ENCODE measurements around the gene PAX7. TPM values are rescaled to one million over a fixed set of nuclear protein-coding genes. Genes with fewer than 3 reads are reported as not detected.

Gene PAX7
- total RNA-seq, 2 donors from 2014 or later, result 0.32 TPM; not detected in 1

DNA sequence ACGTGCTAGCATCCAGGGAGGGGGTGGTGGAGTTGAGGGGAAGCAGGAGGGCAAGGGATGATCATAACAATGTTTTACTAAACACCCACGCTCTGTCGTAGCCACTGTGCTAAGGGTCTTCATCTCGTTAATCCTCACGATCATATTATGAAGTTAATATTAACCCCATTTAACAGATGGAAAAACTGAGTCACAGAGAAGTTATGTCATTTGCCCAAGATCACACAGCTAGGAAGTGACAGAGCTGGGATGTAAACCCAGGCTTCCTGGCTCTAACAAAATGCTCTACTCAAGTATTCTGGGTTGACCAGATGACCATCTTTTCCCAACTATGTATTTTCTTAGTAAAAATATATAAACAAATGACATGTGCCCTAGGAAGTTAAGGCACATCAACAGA lies 140.2 kb downstream of the PAX7 start:
- peaks cover 2% of the 10 kb centered on the region for H3K27me3 ChIP-seq (replicated peaks; ENCODE audit: insufficient read depth)
- intact Hi-C loops (cut with DNase I), result no loop called here
- no peaks in the 10 kb centered on the region for H3K36me3 ChIP-seq
- TF ChIP-seq, protein P1, sequence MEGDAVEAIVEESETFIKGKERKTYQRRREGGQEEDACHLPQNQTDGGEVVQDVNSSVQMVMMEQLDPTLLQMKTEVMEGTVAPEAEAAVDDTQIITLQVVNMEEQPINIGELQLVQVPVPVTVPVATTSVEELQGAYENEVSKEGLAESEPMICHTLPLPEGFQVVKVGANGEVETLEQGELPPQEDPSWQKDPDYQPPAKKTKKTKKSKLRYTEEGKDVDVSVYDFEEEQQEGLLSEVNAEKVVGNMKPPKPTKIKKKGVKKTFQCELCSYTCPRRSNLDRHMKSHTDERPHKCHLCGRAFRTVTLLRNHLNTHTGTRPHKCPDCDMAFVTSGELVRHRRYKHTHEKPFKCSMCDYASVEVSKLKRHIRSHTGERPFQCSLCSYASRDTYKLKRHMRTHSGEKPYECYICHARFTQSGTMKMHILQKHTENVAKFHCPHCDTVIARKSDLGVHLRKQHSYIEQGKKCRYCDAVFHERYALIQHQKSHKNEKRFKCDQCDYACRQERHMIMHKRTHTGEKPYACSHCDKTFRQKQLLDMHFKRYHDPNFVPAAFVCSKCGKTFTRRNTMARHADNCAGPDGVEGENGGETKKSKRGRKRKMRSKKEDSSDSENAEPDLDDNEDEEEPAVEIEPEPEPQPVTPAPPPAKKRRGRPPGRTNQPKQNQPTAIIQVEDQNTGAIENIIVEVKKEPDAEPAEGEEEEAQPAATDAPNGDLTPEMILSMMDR (IDR thresholded peaks at IDR 0.05), result no peak
- TF ChIP-seq POLR2AphosphoS5 (IDR thresholded peaks at IDR 0.05) (no peak), POLR2A (IDR thresholded peaks at IDR 0.05) (no peak)
- WGBS, result 73% methylated on average over 5 of the region's 5 CpGs
- DNase-seq (ENCODE audit: low spot score), result no peak
- no peaks in the 10 kb centered on the region for H3K4me1 ChIP-seq (replicated peaks)
- no peaks in the 10 kb centered on the region for H3K9me3 ChIP-seq
- H3K4me3 ChIP-seq, result no peak overlapping the region
- H3K27ac ChIP-seq, result no peak overlapping the region

DNA sequence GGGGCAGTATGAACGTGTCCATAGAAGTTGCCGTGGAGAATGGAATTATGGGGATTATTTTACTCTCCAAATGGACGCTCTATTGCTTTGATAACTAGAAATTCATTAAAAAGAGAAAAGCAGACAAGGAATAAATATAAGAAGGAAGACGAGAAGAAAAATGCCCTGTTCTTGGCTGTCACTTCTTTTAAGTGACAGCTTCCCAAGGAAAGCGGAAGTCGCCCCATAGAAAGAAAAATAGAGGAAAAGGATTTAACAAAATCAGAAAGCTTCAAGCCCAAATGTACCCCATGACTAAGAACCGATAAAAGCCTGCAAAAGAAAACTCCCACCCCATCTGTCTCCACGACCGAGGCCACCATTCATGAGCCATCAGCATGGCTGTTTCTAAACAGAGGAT lies 143.1 kb downstream of the PAX7 start:
- peaks cover 2% of the 10 kb centered on the region for H3K27me3 ChIP-seq (replicated peaks; ENCODE audit: insufficient read depth)
- intact Hi-C loops (cut with DNase I), result no loop called here

DNA sequence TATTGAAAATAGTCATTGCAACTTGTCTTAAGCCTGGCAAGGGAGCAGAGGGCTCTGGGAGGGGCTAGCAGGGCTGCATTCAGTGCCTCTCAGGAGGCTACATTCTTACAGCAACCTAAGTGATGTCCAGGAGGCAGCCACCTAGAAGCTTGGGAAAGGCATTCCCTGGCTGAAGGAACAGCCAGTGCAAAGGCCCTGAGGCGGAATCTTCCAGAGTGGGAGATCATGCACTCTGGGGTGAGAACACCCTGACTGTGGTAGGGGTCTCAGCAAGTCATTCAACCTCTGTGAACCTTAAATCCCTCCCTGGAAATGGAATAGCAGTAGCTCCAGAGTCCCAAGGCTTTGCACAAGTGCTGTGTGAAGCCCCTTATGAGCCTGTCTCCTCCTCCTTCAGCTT lies 144.7 kb downstream of the PAX7 start:
- TF ChIP-seq, protein P1 (IDR thresholded peaks at IDR 0.05), result no peak
- TF ChIP-seq POLR2A (IDR thresholded peaks at IDR 0.05), result no peak
- no peak for TF ChIP-seq POLR2AphosphoS5 (IDR thresholded peaks at IDR 0.05)
- intact Hi-C loops (cut with DNase I), result no loop called here
- WGBS, result 91% methylated on average over 1 of the region's 1 CpG
- Histone ChIP-seq H3K4me1 (replicated peaks) (no peaks in the 10 kb centered on the region), H3K27me3 (replicated peaks; ENCODE audit: insufficient read depth) (no peaks in the 10 kb centered on the region), H3K27ac (no peak overlapping the region), H3K4me3 (no peak overlapping the region), H3K36me3 (no peaks in the 10 kb centered on the region), H3K9me3 (no peaks in the 10 kb centered on the region)
- DNase-seq (ENCODE audit: low spot score), result no peak

More for the DNA sequence above, 143.1 kb downstream of the PAX7 start:
- Histone ChIP-seq H3K9me3 (no peaks in the 10 kb centered on the region), H3K4me3 (no peak overlapping the region), H3K4me1 (replicated peaks) (no peaks in the 10 kb centered on the region), H3K36me3 (no peaks in the 10 kb centered on the region), H3K27ac (no peak overlapping the region)
- no peak for DNase-seq (ENCODE audit: low spot score)
- WGBS, result 82% methylated on average over 9 of the region's 9 CpGs
- TF ChIP-seq POLR2A (IDR thresholded peaks at IDR 0.05) (no peak), POLR2AphosphoS5 (IDR thresholded peaks at IDR 0.05) (no peak)
- TF ChIP-seq, protein P1 (IDR thresholded peaks at IDR 0.05), result no peak

DNA sequence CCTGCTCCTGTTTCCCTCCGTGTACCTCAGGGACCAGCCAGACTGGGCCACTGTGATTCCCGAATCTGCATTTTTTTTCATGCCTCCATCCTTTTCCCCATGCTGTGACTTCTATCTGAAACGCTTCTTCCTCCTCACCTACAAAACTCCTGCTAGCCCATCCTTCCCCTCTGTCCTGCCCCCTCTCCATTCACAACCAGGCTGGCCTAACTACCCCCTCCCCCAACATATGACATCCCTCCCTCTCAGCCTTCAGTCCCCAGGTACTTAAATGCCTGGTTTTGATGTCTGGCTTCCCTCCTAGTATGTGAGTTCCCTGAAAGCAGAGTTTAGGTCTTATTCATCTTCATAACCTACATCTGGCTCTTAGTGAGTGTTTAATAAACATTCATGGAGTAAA lies 146.1 kb downstream of the PAX7 start:
- no peaks in the 10 kb centered on the region for H3K36me3 ChIP-seq
- H3K9me3 ChIP-seq, result no peaks in the 10 kb centered on the region
- H3K27me3 ChIP-seq (replicated peaks; ENCODE audit: insufficient read depth), result no peaks in the 10 kb centered on the region
- WGBS, result 50% methylated on average over 3 of the region's 3 CpGs
- no peak overlapping the region for H3K4me3 ChIP-seq
- TF ChIP-seq POLR2A (IDR thresholded peaks at IDR 0.05) (no peak), POLR2AphosphoS5 (IDR thresholded peaks at IDR 0.05) (no peak)
- TF ChIP-seq, protein P1 (IDR thresholded peaks at IDR 0.05), result no peak
- no peak for DNase-seq (ENCODE audit: low spot score)
- no peak overlapping the region for H3K27ac ChIP-seq
- H3K4me1 ChIP-seq (replicated peaks), result no peaks in the 10 kb centered on the region
- intact Hi-C loops (cut with DNase I), result no loop called here

DNA sequence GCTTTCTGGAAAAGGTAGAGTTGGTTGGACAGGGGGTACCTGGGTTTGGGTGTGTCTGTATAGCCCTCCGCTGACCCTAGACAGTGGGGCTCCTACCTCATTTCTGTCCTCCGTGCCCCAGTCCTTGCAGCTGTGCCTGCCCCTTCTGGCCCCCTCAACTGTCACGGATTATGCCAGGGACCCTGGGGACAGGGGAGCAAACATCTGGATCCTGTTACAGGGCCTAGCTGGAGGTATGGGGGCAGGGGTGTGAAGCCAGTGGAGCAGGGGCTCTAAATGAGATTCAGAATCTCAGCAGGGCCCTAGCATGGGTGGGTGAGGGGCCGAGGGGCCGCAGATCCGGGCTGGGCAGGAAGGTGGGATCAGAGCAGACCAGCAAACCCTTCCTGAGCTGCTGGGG lies 147.8 kb downstream of the PAX7 start:
- H3K36me3 ChIP-seq, result no peaks in the 10 kb centered on the region
- no peak overlapping the region for H3K4me3 ChIP-seq
- no peaks in the 10 kb centered on the region for H3K4me1 ChIP-seq (replicated peaks)
- intact Hi-C loops (cut with DNase I), result no loop called here
- no peaks in the 10 kb centered on the region for H3K27me3 ChIP-seq (replicated peaks; ENCODE audit: insufficient read depth)
- whole genome bisulfite sequencing, result 47% methylated on average over 6 of the region's 6 CpGs
- no peak for TF ChIP-seq POLR2AphosphoS5 (IDR thresholded peaks at IDR 0.05)
- no peak for DNase-seq (ENCODE audit: low spot score)
- H3K9me3 ChIP-seq, result no peaks in the 10 kb centered on the region
- H3K27ac ChIP-seq, result no peak overlapping the region

Data from prostate gland (tissue), 2 donors.